Ovary (tissue), 10 donors: ENCODE measurements around the gene ZSCAN32. TPM values are rescaled to one million over a fixed set of nuclear protein-coding genes. Genes with fewer than 3 reads are reported as not detected.

Source experiments
- DNase-seq, 5 donors: peaks; one replicate each; pipeline ENCODE4 v3.0.0-alpha.2; 2019 to 2020
- H3K27ac ChIP-seq, 2 donors: fragments of 200-600 bp; one replicate each; pipeline versions ENCODE4 v1.5.1 to v1.8.0; 2019 to 2022
- H3K27me3 ChIP-seq: fragments of 200-600 bp; one replicate; pipeline ENCODE4 v1.8.0; 2022
- H3K36me3 ChIP-seq: fragments of 200-600 bp; sonication (generic); one replicate; pipeline ENCODE4 v1.5.1; 2019
- H3K4me1 ChIP-seq: one replicate; pipeline ENCODE4 v1.8.1; 2013; ENCODE audit warnings: mild to moderate bottlenecking, moderate library complexity; ENCODE audit not compliant: insufficient read depth
- H3K4me3 ChIP-seq: fragments of 200-600 bp; sonication (generic); one replicate; pipeline ENCODE4 v1.5.1; 2017
- H3K9me3 ChIP-seq, 2 donors: fragments of 200-600 bp in 1 of 2; sonication (generic) in 1 of 2; one replicate each; pipeline versions ENCODE4 v1.5.1 to v1.8.1; 2013 to 2019; ENCODE audit warnings: mild to moderate bottlenecking in 1 of 2, moderate library complexity in 1 of 2
- EP300 ChIP-seq: sonication (generic); formaldehyde crosslinking; IDR thresholded peaks from one replicate; pipeline ENCODE4 v1.6.1; 2017; ENCODE audit warnings: antibody characterized with exemption
- POLR2A ChIP-seq: fragments of 450-650 bp; IDR thresholded peaks from one replicate; pipeline ENCODE4 v1.6.1; 2017; ENCODE audit warnings: antibody characterized with exemption, mild to moderate bottlenecking, moderate library complexity
- WGBS, 3 donors: extraction: QIAGEN DNeasy Blood & Tissue Kit in 1 of 3; methylation state at CpG; one replicate each; pipeline versions ENCODE4 v1.1.5 to v1.1.7; 2013 to 2017; 5-methylcytosine and 5-hydroxymethylcytosine counted together
- intact Hi-C, 4 donors: fragments of 100-400 bp; cut with DNase I; formaldehyde crosslinking; loops; one replicate each; pipeline versions ENCODE4 v1.11.0 to v1.15.1; 2022 to 2023
- long read RNA-seq, 3 donors: library from polyadenylated mRNA in 2 of 3; unstranded in 2 of 3; transcript quantifications; one replicate each; pipeline ENCODE4 v2.0.0 and lab custom pipeline, GENCODE V29; 2021 to 2026
- polyA plus RNA-seq, 2 donors: library from polyadenylated mRNA; stranded (reverse); fragments of 200-250 nt in 1 of 2; fragments of 350-450 nt in 1 of 2; fragmentation: Illumina TruSeq in 1 of 2; extraction: RNeasy Lipid Tissue Mini Kit (QIAGEN cat#74804) in 1 of 2; gene quantifications; one replicate each; pipeline ENCODE4 v1.2.3, GENCODE V29; 2013 to 2014
- total RNA-seq, 7 donors: library from RNA; depleted of rRNA in 2 of 7; stranded (reverse); fragments of >200 nt in 2 of 7; fragmentation: NEBNext Ultra II Directional in 3 of 7; extraction: Animal tissue kit (Norgen Biotek cat#: 25700) in 3 of 7; gene quantifications; one replicate each; pipeline versions ENCODE4 v1.1.0 to v1.2.4, GENCODE V29; 2016 to 2023
- TF ChIP-seq, protein P1 (sequence below), 3 donors: fragments of 450-650 bp in 2 of 3; fragments of 200-600 bp in 1 of 3; IDR thresholded peaks; one replicate each; pipeline versions ENCODE4 v1.5.1 to v1.8.0; 2016 to 2022; ENCODE audit warnings: antibody characterized with exemption in 3 of 3, mild to moderate bottlenecking in 1 of 3
- donor health status: DM: no; HTN: no; CAD: no; lungs with moderate emphysema.
- donor health status: DM: no; HTN: no; CAD: no.
- donor health status: Bipolar disorder and iron deficiency.
- donor health status: DM: yes; HTN: yes; CAD: no.
- donor health status: DM: no; HTN: no; CAD: no.
- donor health status: DM: yes; HTN: yes; CAD: no.

Gene ZSCAN32
- total RNA-seq (10 to 100 TPM in 1 of 7 donors, 1 to 10 TPM in 6; 8.0 to 11.9 (median 8.9) TPM), polyA plus RNA-seq (10 to 100 TPM in 1 of 2 donors, 1 to 10 TPM in 1; 8.8 to 15.4 TPM)
- long read RNA-seq, donor 1, transcript ZSCAN32-215 (4 exons, 2,788 nt), result major isoform, 10 of 38 reads
- long read RNA-seq, donor 1, transcript ZSCAN32-202 (7 exons, 3,173 nt), result minor isoform, 5 of 38 reads
- long read RNA-seq, donor 1, partial matches to known transcripts, result 3 of 38 reads
- long read RNA-seq, donor 1, other reads (novel, unspliced or antisense), result 11 of 38 reads
- long read RNA-seq, donor 2, transcript ZSCAN32-206 (1 exons, 1,977 nt), result major isoform, 5 of 9 reads
- long read RNA-seq, donor 2, partial matches to known transcripts, result 0 of 9 reads
- long read RNA-seq, donor 2, other reads (novel, unspliced or antisense), result 0 of 9 reads
- long read RNA-seq, donor 3, transcript ZSCAN32-202 (7 exons, 3,173 nt), result major isoform, 7 of 25 reads
- long read RNA-seq, donor 3, partial matches to known transcripts, result 6 of 25 reads
- long read RNA-seq, donor 3, other reads (novel, unspliced or antisense), result 8 of 25 reads

DNA sequence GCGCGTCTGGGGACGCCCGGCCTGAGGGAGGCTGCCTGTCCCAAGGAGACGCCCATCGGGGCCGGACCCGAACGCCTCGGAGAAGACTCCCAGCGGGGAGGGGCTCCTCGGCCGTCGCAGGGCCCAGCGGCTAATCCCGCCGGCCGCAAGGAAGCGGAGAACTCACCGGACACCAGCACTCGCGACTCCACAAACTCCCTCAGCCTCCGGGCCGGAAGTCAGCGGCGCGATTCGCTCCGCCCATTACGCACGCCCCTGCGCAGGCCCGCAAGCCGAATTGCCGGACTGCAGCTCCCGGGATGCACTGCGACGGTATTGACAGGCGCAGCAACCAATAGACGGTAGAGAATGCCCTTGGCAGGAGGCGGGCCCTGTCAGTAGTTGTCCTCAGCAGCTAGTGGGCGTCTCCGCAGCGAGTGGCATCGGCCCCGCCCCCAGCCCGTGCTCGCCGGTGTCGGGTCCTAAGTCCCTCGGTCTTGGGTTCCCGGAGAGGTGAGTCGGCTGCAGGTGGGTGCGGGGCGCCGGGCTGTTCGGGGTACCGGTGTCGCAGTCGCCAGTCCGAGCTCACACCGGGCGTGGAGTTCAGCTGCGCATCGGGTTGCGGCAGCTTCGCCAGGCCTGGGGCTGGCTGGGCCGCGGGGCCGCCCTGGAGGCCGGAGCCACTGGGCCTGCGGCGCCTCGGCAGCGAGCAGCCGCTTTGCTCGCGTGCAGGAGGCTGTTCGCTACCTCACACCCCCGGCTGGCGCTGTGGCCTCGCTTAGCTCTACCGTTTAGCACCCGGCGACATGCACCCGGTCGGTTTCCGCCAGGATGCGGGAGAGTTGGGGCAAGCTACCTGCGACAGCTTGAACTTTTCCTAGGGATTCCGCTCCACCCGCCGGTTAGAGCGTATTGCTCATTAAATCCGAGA is at the start of gene ZSCAN32, which contains the start of gene ZNF174:
Gene ZSCAN32 (minus strand): TSS at position 226 of the 910 bp plus-strand sequence. CDS start 3,447 bp downstream, outside the sequence.
Gene ZNF174 (plus strand): TSS at position 437 of the 910 bp plus-strand sequence. CDS start 790 bp downstream, outside the sequence.
- DNase-seq, result peak; percentile 98 to 99 (median 98)
- no peaks in the 10 kb centered on the region for H3K27me3 ChIP-seq
- peaks cover 3 to 33% of the 10 kb centered on the region in 2 donors for H3K9me3 ChIP-seq
- no peak for TF ChIP-seq EP300
- TF ChIP-seq, protein P1, sequence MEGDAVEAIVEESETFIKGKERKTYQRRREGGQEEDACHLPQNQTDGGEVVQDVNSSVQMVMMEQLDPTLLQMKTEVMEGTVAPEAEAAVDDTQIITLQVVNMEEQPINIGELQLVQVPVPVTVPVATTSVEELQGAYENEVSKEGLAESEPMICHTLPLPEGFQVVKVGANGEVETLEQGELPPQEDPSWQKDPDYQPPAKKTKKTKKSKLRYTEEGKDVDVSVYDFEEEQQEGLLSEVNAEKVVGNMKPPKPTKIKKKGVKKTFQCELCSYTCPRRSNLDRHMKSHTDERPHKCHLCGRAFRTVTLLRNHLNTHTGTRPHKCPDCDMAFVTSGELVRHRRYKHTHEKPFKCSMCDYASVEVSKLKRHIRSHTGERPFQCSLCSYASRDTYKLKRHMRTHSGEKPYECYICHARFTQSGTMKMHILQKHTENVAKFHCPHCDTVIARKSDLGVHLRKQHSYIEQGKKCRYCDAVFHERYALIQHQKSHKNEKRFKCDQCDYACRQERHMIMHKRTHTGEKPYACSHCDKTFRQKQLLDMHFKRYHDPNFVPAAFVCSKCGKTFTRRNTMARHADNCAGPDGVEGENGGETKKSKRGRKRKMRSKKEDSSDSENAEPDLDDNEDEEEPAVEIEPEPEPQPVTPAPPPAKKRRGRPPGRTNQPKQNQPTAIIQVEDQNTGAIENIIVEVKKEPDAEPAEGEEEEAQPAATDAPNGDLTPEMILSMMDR (IDR thresholded peaks at IDR 0.05), result peak in 1 of 3 donors; percentile 23
- TF ChIP-seq POLR2A, result peak; percentile 30
- peaks cover 7% of the 10 kb centered on the region for H3K4me1 ChIP-seq
- H3K4me3 ChIP-seq, result peak within 1 kb of the TSS; percentile 65
- H3K36me3 ChIP-seq, result peaks cover 3% of the 10 kb centered on the region
- peak within 1 kb of the TSS in 1 of 2 donors; percentile 62 for H3K27ac ChIP-seq
- 0 to 1% (median 0%) methylated on average over 56 to 95 of the region's 95 CpGs for WGBS, 3 donors
- intact Hi-C loops, result loop anchor here in 1 of 4 donors (10.0 kb wide), 2 partner anchors 116 to 194 kb away; partner anchors contain the start of gene ZNF263

DNA sequence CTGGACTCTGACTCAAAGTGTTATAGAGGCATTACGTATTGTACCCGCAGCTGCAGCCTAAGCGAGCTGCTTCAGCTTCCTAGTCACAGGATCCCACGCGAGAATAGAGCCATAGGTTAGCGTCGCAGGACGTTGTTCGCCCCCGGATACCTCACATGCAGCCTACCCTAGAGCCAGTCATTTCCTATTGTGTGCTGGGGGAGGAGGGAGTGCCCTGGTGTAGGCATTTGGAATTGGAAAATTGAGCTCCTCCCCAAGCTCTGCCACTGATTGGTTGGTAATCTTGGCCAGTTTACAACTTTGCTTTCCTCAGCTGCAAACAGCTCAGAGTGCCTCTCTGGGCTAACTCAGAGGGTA is 43.2 kb upstream of the ZSCAN32 start:
- 38 to 68% (median 38%) methylated on average over 10 of the region's 10 CpGs for WGBS, 3 donors
- H3K36me3 ChIP-seq, result no peaks in the 10 kb centered on the region
- H3K27ac ChIP-seq, result no peak overlapping the region
- H3K9me3 ChIP-seq, result no peaks in the 10 kb centered on the region
- DNase-seq, result no peak
- no peak for TF ChIP-seq POLR2A
- TF ChIP-seq EP300, result no peak
- TF ChIP-seq, protein P1 (IDR thresholded peaks at IDR 0.05), result no peak
- H3K4me1 ChIP-seq, result peaks cover 4% of the 10 kb centered on the region
- peak overlapping the region; percentile 57 for H3K4me3 ChIP-seq
- intact Hi-C loops, result no loop called here
- no peaks in the 10 kb centered on the region for H3K27me3 ChIP-seq

DNA sequence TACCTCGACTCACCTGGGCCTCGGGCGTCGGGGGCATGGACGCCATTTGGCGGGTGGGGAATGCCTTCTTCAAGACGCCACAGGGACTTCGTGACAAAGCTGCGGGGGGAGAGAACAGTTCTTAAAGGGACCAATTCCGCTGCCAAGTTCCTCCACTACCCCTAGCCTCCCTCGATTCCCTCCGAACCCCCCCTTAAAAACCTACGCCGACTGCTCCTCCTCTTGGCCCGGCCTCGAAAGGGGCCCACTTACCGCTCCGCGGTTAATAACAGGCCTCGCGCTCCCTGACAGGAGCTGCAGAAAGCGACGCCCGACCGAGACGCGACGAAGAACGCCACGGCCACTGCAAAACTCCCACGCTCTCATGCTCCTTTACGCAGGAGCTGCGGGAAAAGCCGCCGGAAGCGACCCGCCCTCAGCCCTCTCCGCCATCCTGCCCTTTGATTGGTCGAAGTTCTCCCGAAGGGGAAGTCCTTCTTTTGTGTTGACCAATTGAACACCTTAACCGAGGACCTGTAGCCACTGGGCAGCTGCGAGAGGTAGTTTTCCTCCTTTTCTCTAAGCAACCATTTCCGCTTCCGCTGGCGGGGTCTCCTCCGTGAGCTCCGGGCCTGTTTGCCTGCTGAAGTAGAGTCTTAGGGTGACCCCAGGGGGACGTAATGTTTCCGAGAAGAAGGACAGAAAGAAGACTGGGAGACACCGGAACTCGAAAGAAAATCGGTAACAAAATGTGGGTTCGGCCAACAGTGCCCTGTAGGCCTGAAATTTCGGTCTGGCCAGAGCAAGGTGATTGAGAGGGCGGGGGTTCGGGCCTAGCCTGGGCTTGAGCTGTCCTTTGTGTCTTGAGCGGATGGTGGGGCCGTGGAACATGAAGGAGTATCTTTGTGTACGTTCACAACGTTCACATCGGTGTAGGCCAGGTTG is 42.6 kb upstream of the ZSCAN32 start, which contains the start of the genes NAA60 and ZNF597:
Gene NAA60 (plus strand): TSS at position 573 of the 924 bp plus-strand sequence. CDS start 32,548 bp downstream, outside the sequence.
Gene ZNF597 (minus strand): TSS at position 397 of the 924 bp plus-strand sequence. CDS start 351 bp downstream, at position 46.
- Histone ChIP-seq H3K4me1 (peaks cover 4% of the 10 kb centered on the region), H3K27ac (peak within 1 kb of the TSS in 1 of 2 donors; percentile 20), H3K9me3 (no peaks in the 10 kb centered on the region), H3K36me3 (no peaks in the 10 kb centered on the region), H3K27me3 (no peaks in the 10 kb centered on the region), H3K4me3 (peak within 1 kb of the TSS; percentile 57)
- 39 to 50% (median 48%) methylated on average over 61 of the region's 61 CpGs for WGBS, 3 donors
- intact Hi-C loops, result no loop called here
- TF ChIP-seq POLR2A (no peak), EP300 (no peak)
- TF ChIP-seq, protein P1 (IDR thresholded peaks at IDR 0.05), result no peak
- peak; percentile 73 to 81 (median 76) for DNase-seq
